GM21786 (cell line): Measurements from ENCODE around the gene ST8SIA5.

Experiments used
- ATAC-seq: cut with Tn5 transposase; IDR thresholded peaks from one replicate; pipeline ENCODE4 v1.9.1; 2021; ENCODE audit not compliant: unreplicated experiment

Gene ST8SIA5

DNA sequence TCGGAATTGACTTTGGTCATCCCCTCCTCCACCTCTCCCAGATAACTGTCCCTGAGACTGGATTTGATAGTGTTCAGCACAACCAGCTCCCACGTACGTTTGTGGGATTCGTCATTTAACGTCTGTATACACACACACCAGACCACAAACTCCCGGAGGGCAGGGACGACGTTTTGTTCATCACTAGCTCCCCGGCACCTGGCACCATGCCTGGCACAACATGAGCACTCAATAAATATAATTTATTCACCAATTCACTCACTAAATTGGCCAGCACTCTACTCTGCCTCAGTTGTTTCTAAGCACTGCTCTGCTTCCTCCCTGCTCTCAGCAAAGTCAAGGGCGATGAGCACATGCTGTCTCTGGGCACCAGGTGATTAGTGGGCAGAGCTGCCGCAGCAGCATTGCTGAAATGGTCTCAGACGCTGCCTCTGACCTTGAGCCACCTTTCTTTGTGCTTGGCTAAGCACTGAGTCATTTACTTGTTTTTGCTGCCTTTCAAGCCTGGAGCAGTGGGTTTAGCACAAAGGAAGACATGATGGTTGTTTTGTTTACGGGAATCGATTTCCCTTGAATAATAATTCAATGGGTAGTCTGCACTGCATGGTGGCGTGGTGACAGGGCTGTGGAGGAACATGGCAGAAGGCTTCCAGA lies 80.5 kb downstream of the ST8SIA5 start:
- ATAC-seq = no peak

DNA sequence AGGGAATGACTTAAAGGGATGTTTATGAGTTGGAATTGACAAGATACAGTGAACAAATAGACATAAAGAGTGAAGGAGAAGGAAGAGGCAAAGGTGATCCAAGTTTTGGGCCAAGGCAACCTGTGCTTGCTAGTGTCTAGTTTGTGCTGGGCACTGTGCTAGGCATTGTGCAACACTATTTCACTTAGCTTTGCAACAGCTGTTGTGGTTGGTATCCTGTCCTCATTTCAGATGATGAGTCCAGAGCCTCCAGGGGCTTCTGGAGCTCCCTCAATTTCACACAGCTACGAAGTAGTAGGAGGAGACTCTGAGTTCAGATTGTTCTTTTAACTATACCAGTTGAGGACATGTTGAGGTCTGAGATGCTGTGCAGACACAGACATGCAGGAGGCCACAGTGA lies 81.7 kb downstream of the ST8SIA5 start:
- ATAC-seq = no peak

DNA sequence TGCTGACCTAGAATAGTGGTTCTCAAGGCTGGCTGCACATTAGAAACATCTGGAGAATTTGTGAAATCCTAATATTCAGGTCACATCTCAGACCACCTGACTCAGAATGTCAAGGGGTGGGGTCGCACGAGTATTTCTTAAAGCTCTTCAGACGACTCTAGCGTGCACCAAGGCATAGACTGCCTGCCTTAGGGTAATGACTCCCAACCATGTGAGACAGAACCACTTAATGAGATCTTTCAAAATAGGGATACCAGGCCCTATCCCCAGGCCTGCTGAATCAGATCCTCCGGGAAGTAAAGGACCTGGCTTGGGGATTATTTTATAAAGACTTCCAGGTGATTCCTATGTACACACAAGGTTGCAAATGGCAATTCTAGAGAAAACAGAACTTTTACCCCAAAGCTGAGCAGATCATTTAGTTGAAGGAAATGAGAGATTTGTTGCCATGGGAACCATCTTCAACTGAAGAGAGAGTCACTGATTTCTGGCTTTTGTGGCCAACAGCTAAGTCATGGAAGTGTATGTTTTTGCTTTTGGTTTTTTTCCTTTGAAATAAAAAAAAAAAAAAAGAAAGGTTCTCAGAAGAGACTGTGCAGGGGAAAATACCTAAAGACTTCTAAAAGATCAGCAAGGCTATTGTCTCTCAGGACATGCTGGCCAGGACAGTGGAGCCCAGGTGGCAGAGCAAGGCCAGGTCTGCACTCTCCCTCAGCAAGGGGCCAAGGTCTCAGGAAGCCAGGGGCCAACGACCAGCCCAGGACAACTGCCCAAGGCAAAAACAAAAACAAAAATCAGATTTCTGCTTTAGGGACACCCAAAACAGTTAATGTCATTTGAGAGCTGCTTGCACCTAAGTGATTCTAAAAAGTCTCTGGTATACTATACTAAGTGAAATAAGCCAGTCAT lies 84.5 kb downstream of the ST8SIA5 start:
- no peak for ATAC-seq

DNA sequence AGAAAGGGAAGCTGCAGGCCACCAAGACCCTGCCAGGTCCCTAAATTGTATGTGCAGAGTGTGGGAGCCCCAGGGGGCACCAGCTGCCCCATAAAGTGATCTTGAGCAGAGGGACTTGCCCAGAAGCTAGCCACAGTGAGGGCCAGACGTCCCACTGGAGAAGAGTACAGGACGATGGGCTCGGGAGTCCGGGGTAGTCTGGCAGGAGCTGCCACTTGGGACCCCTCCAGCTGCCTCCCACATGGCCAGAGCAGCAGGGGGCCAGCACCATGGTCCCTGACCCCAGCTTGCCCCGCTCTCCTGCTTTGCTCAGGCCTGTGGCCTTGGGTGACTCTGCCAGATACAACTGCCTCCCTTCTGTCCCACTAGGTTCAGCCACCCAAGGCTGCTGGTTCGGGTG lies 88.2 kb downstream of the ST8SIA5 start:
- ATAC-seq = no peak

DNA sequence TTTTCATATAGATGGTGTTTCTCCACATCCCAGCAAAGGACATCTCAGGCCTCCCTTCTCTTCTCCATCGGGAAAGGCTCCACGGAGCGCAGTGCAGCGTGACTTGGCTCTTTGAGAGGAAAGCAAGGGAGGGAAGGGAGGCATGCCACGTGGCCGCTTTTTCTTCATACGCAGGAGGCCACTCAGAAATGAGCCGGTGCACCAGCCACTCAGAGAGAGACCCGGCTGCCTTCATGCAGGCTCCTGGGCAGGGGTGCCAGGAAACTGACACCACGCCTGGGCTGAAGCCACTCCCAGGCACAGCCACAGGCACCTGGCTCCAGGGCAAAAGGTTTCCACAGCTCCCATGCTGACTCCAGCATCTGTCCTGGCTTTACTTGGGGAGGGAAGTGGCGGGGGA lies 88.7 kb downstream of the ST8SIA5 start:
- ATAC-seq = no peak

DNA sequence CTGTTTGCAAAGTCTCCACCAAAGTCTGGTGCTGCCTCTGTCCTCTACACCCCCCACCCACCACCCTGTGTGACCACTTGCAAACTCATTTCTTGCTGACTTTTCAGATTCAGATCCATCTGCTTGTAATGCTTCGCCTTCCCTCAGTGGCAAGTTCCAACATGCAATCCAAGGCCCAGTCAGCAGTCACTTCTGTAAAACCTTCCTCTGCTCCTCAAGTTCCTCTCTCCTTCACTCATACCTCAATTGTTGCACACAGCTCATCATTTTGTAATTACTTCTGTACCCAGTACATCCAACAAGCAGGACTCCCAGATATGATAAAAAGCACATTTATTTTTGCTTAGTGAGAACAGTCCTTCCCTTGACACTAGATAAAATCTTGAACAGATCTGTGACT lies 93.3 kb downstream of the ST8SIA5 start:
- no peak for ATAC-seq

DNA sequence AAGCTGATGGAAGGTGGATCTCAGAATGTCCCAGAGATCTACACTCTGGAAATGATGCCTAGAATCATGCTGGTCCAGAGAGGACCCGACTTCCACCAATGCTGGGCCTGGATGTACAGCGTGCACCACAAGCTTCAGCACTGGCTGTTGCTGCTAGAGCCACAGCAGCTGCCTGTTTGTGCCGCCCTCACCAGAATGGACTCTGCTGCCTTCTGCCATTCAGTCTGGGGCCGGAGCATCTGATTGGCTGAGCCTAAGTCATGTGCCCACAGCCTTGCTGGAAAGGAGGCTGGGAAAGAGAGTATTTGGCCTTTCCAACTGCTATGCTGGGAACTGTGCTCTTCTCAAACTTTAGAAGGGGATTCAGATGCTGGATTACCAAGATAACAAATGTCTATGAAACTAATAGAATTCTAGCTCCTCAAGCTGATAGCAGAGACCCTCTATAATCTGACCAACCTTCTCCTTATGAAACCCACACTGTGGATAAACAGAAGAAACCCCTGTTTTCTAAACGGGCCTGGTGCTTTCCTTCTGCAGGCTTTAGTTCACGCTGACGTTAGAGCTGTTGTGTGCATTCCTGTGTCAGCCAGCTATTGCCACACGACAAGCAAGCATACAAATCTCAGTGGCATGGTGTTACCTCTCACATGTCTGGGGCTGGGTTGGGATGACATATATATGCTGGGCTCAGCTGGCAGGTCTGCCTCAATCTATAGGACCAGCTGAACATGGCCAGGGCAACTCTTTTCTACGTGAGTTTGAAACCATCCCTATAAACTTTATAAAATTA lies 95.7 kb downstream of the ST8SIA5 start:
- ATAC-seq = no peak

DNA sequence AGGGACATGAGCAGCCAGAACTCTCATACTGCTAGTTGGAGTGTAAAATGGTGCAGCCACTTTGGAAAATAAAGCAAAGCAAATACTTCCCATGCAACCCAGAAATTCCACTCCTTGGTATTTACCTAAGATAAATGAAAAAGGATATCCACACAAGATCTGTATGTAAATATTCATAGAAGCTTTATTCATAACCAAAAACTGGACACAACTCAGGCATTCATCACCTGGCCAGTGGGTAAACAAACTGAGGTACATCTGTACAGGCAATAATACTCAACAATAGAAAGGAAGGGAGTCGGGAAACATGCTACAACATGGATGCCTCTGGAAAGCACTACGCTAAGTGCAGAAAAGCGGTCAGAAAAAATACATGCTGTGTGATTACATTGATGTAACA lies 97.4 kb downstream of the ST8SIA5 start:
- ATAC-seq = no peak

DNA sequence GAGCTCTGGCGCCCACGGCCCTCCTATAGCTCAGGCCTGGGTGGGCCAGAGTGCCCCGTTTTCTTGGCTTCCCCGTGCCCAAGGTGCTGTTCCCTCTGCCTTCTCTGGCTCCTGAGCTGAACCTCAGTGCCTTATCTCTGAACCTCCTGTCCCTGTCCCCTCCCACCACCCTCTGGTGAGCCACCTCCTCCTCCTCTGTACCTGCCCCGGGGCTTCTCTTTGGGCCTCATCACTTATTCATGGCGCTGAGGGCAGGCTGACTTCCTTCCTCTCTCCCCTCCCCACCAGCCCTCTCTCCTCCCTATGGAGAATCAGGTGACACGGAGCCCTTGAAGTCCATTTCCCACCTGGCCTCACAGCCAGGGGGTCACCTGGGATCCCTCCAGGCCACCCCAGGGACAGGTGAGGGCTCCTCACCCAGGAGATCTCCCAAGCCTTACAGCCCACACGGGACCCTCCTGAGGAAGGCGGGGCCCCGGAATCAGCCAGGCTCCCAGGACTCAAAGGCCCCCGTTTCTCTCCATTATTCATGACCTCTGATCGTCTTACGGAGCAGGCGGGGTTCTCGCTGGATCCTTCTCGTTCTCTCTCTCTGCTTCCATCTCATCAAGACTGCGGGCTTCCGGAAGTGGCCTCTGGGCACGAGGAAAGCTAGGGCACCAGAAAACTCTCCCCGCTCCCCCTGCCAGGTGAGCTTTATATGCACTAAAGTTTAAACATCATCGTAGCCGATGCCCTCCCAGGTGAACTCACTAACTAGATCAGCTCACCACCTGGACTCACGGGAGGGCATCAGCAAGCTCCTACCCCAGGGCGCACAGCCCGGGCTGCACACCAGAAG lies 99.5 kb downstream of the ST8SIA5 start, which contains the start of gene LOXHD1:
Gene LOXHD1, minus strand, starts transcription at position 106 of the 841 bp plus-strand sequence. CDS start 187 bp downstream, outside the sequence.
- ATAC-seq = no peak

DNA sequence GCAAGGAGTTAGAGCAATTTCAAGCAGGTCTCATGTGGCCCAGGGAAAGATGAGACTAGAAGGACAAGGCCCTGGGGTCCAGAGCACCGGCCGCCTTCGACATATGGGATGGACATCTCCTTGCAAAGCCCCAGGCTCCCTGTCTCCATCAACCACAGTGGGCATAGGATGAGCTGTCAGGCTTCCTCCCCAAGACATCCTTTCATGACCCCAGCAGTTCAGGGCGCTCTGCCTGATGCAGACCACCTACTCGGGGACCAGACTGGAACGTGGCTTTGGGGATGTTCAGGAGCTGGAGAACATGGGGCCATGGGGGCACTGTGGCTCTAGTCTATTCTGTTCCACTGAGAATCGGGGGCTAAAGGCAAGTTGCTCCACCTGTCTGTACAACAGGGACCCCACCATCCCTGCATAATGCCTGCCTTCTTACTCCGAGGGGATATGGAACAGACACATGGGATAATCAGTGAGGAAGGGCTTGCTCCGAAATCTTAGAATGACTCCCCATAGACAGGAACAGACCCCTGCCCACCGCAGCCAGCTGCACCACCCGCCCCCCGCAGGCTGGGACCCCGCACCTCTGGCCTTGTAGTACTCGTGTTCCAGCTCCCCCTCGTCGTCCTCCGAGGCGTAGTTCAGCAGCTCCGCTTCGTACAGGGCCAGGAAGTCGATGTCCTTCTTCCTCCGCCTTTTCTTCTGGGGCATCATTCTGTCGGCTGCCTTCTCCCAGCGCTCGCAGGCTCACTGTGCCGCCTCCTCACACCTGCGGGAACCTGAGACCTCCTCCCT lies 100.3 kb downstream of the ST8SIA5 start:
- ATAC-seq = no peak

DNA sequence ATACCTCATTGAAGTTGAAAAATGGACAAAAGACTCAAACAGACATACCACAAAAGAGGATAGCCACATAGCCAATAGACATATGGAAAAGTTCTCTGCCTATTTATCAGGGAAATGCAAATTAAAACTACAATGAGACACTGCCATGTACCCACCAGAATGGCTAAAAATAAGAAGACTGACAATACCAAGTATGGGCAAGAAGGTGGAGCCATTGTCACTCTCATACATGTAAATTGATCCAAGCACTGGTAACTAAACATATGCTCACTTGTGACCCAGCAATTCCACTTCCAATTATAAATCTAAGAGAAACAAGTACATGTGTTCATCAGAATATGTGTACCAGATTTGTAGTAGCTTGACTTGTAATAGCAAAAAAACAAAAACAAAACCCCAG lies 104.5 kb downstream of the ST8SIA5 start:
- ATAC-seq = no peak

DNA sequence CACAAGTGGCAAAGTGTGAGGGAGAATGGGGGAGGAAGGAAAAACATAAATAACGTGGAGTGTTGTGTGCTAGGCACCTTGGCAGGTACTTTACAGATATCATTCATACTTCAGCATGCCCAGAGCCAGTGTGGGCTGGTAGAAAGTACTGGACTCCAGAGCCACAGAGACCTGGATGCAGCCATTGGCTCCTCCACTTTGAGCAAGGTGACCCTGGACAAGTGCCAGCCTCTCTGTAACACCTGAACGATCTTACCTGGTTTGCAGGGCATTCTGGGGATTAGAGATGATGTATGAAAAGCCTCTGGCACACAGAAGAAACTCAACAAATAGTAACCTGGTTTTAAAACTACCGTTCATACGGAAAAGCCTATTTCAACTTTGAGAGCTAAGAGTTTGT lies 106.2 kb downstream of the ST8SIA5 start:
- ATAC-seq = no peak

DNA sequence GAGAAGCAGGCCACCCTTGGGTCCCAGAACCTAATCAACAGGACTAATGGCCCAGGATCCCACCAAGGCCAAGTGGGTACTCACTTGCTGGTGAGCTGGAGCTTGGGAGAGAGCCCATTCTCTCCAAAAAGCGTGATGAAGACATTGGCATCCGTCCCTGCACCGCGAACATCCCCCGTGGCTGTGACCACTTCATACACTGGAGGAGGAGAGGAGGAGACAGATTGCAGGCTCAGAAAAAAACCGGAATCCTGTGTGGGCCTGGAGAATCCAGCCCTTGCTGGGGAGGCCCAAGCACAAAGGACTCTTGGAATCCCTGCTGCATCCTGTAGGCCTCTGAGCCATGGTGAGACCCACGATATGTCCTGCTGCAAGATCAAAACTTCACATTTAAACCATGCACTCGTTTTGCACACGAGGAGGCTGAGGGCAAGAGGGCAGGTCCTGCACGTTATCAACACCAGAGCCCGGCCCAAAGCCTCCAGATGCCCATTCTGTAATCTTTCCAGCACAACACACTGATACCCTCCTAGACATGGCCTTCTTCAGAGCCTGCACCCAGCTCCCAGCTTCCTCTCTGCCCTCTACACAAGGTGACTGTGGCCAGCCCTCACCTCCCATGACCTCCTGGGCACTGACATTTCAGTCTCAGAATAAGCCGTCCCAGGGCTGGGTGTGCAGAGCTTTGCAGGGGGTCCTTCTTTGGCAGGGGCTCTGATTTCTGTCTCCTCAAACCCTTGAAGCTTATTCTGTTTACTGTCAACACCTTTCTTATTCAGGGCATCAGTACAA lies 107.6 kb downstream of the ST8SIA5 start:
- ATAC-seq = no peak

DNA sequence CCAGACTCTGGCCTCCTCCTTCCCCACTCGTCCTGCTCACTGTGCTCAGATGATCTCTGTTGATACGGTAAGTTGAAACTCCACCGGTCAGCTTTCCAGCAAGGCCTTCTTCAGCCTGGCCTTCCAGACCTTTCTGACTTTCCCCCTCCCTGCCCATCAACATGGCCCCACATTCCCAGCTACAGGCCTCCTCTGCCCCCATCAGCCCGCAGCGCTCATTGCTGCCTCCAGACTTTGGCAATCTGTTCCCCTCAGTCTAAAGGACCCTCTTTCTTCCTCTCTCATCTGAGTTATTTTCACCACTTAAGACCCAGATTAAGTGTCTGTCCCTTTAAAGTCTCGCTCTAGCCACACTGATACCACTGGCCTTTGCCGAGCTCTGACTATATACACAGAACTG lies 110.4 kb downstream of the ST8SIA5 start:
- ATAC-seq = no peak

DNA sequence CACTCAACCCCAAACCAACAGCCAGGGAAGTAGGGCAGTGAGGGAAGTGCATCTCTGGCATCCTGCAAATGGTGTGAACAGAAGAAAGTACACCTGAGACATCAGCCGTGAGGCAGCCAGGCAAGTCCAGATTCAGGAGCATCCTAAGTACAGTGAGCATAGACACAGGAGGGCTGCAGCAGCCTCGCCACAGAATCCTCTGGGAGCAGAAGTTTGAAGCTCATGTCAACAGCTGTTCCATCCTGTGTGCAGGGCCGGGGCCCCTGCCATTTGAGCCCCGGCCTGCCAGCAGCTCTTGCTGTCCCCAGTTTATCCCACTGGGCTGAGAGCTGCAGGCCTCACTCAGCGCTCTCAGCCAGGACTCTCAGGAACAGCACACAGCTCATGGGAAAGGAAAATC lies 114.3 kb downstream of the ST8SIA5 start:
- ATAC-seq = no peak

DNA sequence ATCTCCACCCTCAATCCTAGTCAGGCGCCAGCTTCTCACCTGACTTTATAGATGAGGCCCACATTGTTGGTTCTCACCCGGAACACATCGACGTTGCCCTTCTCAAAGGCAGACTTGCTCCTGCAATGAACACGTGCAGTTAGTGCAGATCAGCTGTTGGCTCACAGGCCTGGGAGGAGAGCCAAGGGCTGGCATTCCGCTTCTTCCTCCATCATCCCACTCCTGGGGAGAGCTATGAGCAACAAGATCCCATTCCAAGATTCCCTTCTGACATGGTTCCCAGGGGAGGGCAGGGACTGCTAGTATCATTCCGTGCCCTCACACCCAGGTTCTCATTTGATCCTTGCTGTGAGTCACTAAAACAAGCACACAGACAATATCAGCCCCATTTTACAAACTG lies 114.9 kb downstream of the ST8SIA5 start:
- ATAC-seq = no peak

DNA sequence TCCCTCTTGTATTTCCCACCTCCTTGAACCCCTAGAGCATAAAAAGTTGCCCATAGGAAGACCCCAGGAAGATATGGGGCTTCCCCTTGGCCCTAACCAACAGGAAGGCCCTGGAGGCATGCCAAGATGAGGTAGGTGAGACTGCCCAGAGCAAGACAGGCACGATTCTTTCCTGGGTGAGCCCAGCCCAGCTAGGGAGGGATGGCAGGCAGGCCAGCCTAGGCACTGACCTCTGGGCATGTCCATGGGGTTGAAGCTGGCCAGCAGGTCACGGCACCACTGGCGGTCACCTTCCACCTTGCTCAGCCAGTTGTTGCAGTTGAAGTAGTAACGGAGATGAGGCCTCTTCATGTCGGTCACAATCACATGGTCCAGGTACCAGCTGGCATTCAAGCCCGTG lies 117.5 kb downstream of the ST8SIA5 start:
- ATAC-seq = no peak

DNA sequence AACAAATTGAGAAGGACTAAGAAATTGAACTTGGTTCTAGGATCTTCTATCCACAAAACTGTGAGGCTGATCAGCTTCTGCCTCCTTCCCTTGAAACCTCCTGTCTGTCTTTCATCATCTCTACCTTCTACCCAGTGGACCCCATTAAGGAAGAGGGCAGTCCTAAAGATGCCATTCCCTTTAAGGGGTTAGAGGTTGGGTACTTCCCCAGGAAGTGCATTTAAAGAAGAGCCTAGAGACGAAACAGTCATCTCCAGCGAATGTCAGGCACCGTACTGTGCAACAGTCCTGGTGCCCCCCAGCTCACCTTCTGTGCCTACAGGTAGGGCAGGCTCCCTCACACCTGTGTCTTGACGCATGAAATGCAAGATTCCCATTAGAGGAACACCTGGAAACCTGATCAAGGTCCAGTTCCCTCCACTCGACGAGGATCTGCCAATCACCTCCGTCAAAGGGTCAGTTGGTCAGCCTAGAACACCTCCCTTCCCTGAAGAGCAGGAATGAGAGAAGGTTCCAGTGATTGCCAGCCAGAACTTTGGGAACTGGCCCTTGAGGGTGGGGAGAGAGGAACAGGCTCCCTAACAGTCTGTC lies 120.7 kb downstream of the ST8SIA5 start:
- ATAC-seq = no peak
